GM18520 (cell line): ENCODE results near the gene CTDP1.
"Not testable (repeated sequence)": the region's sequence is repeated elsewhere in the genome, so short reads cannot be mapped to it uniquely, and the experiment has no call there.

Experiments used
- ATAC-seq: cut with Tn5 transposase; IDR thresholded peaks from one replicate; pipeline ENCODE4 v1.9.1; 2021; ENCODE audit not compliant: unreplicated experiment

The CTDP1 gene

GRCh38 chr18:79681484-79682387, 2.1 kb downstream of the CTDP1 start:
- ATAC-seq = no peak

DNA sequence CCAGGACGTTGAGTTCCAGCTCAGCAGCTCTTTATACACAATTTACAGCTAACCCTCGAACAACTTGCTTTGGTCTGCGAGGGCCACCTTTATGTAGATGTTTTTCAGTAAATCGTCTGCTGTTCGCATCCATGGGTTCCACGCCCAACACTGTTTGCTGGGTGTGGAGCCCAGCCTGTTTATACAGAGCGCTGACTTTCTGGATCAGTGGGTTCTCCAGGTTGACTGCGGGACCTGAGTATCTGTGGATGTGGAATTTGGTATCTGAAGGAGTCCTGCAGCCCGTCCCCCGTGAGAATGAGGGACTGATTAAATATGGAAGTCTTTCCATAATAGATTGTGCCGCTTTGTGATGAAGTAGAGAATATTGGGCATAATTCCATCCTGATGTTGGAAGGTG, 2.9 kb downstream of the CTDP1 start:
- no peak for ATAC-seq

DNA sequence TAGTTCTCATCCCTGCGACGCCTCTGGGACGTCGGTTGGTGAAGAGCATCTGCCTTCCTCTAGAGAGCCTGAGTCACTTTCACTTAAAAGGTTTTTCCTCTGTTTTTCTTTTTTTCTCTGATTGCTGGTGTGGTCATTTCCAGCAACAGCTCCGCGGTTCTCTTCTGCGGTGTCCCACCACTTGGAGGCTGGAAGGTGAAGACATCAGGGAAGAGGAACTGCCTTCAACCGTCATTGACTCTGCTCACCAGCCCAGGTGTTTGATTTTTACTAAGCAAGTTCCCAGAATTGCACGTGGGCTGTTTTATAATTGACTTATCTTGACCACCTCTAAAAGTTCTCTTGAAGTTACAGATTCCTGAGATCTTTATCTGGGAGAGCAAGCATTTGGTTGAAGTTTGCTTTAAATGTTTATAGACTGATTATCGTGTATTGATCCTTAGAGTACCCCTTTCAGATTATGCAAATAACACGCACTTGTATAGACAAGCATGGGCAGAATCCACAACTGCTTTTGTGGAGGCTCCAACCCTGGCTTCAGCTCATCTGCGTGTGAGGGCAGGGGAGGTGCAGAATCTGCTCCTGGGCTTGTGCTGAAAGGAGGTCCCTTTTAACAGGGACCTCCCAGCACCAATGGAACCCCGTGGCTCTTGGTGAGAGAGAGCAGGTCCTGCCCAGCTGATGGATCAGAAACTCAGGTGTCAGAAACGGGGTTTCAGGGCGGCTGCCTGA, 3.5 kb downstream of the CTDP1 start:
- no peak for ATAC-seq

DNA sequence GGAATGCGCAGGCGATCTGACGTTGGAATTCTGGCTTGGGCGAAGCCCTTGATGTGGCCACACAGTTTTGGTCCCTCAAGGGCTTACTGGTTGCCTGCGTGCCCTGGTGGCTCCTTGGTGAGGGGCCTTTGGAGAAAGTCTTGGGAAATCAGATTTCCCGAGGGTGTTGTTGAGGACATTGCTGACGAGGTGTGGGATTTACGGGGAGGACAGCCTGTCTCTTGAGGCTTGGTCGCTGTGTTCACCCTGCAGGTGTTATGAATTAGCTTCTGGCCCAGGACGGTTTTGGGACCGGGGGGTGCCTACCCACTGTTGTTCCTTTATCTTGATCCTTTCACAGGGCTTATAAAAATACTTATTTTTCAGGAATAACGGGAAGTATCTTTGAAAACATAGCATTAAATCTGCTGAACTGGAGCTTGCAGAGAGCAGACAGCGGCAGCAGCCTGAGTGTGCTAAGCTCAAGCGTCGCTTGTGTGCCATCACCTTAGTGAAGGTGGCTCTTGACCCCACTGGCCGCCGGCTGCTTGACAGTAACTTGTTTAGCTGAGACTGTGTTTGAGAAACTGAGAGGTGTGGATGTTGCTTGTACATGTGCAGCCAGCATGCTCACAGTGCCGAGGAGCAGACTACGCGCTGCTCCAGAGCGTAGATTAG, 4.2 kb downstream of the CTDP1 start:
- no peak for ATAC-seq

- ATAC-seq = no peak
Measured at GRCh38 chr18:79684283-79684631, 4.7 kb downstream of the CTDP1 start.

GRCh38 chr18:79684787-79685186, 5.2 kb downstream of the CTDP1 start:
- no peak for ATAC-seq

DNA sequence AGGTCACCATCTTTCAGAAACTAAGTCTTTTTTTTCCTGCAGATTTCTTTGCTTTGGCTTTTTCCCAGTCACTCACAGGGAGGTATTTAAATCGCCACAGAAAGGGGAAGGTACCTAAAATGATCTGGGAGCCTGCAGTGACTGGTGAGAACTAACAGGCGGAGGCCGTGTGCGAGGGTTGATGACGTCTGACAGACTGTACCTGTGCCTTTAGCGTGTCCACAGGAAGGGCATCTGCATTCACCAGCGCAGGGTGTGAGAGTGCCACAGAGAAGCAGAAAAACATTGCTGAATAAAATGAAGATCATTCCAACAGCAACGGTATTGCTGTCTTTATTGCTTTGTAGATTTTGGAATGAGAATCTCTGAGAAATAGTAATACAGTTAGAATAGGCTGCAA, 5.7 kb downstream of the CTDP1 start:
- no peak for ATAC-seq

DNA sequence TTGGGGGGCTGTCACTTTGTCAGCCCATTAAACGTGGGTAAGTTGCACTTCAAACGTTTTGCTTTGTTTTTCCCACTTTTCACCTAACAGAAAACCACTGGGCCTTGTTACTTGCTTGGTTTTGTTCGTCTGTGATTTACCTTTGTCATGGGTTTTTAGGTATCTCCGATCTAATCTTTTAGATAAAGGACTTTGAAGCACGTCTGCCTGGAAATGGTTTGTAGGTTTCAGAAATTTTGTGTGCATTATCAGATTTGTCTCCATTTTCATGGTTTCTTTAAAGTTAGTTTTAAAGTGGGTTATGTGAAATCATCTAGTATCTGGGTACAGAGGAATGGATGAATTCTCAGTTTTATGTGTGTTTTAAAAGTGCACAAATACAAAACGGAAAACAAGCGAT, 6.4 kb downstream of the CTDP1 start:
- no peak for ATAC-seq

DNA sequence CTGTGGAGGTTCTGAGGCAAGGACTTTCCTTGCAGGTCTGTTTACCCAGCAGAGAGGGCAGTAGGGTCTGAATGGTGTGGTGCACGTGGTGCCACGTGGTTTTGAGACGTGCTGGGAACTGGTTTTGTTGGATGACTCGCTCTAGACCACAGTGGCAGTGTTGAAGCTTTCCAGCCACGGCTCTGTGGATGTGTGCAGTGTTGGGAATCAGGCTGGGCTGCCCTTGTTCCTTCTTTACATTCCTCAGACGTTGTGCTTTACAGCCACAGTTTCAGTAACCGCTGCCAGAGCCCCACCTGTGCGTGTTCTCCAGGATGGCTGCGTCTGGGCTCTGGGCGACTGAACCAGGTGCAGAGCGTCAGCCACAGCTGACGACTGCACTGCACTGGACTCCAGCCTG, 8.2 kb downstream of the CTDP1 start:
- no peak for ATAC-seq

DNA sequence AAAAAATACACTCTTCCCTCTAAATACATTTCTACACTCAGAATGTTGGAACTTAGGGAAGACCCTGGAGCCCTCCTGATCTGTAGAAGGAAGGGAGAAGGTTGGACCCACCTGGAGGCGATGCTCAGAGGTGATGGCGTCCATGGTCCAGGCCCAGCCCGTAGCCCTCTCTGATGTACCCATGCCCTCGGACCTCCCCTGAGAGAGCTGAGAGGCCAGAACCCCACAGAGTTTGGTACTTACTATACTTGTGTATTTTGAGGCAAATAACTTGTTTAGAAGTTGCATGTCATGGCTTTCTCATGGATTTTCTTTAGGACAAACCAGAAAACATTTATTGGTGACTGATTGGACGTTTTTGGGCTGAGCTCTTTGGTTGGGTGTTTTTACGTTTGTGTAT, 10.5 kb downstream of the CTDP1 start:
- ATAC-seq = no peak

- no peak for ATAC-seq
Measured at GRCh38 chr18:79690586-79691482, 11.2 kb downstream of the CTDP1 start.

- no peak for ATAC-seq
Measured at GRCh38 chr18:79692056-79692455, 12.5 kb downstream of the CTDP1 start.

DNA sequence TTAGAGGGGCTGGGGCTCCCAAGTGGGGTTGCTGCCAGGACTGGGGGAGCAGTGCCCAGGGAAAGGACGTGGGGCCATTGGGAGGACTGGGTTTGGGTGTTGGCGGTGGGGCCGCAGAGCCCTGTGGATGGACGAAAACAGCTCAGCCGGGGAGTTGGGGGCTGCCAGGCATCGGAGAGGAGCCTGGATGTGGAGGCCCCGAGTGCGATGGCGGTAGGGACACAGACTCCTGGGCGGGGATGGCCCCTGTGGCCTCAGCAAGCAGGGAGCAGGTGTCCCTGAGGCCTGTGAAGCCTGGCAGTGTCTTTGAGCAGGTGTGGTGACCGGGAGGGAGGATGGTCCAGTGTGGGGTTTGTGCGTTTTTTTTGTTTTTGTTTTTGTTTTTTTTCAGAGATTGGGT, 13.3 kb downstream of the CTDP1 start:
- no peak for ATAC-seq

DNA sequence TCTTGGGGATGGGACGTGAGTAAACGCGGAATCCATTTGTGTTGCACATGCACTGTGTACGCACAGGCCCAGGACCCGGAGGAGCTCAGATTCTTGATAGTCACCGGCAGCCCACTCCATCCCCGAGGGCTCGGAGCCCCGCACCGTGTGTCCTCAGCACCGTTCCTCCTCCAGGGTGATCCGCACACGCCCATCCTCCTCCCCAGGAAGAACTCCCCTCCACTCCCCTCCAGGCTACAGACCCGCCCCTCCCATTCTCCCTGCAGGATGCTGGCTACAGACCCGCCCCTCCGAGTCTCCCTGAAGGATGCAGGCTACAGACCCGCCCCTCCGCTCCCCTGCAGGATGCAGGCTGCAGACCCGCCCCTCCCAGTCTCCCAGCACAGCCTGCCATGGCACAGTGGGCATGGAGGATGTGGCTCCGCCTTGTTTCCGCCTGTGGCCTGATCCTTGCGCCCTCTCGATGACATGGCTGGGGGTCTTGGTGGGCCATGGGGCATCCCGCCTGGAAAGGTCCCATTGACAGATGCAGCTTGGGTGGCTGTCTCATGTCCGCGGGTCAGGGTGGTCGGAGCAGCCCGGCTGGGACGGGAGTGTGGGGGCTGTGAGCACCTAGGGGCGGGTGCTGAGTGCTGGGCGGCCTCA, 14.1 kb downstream of the CTDP1 start:
- ATAC-seq = no peak

DNA sequence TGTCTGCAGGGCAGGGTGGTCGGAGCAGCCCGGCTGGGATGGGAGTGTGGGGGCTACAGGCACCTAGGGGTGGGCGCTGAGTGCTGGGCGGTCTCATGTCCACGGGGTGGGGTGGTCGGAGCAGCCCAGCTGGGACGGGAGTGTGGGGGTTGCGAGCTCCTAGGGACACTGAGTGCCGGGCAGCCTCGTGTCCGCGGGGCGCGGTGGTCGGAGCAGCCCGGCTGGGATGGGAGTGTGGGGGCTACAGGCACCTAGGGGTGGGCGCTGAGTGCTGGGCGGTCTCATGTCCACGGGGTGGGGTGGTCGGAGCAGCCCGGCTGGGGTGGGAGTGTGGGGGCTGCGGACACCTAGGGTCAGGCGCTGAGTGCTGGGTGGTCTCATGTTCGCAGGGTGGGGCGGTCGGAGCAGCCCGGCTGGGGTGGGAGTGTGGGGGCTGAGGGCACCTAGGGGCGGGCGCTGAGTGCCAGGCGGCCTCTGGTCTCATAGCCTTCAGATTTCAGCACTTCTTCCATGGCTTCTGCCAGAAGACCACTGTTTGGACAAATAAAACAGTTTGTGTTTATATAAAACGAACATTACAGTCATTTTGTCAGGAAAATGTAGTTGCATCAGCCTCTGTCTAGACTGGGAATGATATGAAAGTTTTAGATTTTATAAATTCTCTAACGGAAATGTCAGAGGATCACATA, 14.7 kb downstream of the CTDP1 start:
- not testable (repeated sequence) for ATAC-seq

DNA sequence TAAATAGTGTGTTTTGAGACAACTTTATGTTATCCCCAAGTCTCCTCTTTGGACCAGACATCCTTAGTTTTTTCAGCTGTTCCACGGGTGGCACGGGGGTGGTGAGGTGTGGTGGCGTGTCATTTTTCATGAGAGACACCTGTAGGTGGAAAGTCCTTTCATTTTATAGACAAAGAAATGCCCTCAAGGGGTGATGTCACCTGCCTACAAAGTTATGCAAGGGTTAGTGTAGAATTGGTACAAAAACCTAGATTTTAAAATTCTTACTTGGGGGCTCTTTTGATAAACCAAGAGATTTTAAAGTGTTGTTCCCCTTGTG, 15.3 kb downstream of the CTDP1 start:
- ATAC-seq = no peak

GRCh38 chr18:79695269-79695668, 15.7 kb downstream of the CTDP1 start:
- no peak for ATAC-seq

- ATAC-seq = no peak
Measured at GRCh38 chr18:79695856-79696850, 16.6 kb downstream of the CTDP1 start.

GRCh38 chr18:79697178-79697577, 17.6 kb downstream of the CTDP1 start:
- no peak for ATAC-seq
